Endothelial cell of umbilical vein (primary cell): ENCODE results near the gene EDC3. TPM values are rescaled to one million over a fixed set of nuclear protein-coding genes. Genes with fewer than 3 reads are reported as not detected.
A peak's percentile ranks its signal among the peaks of the same experiment; 100 is the strongest.

Experiments
- BruUV-seq: library from RNA; stranded (reverse); fragments of 400-500 nt; replicated peaks from 2 replicates; lab custom pipeline; 2021; lab: Mats Ljungman, UMichigan
- CTCF ChIA-PET: fragments of 300-600, 350-600 bp; sonication (Branson Sonifier 250); formaldehyde crosslinking; loops from one replicate; lab custom pipeline; 2021; ENCODE audit warnings: antibody characterized with exemption, inconsistent platforms; lab: Charles Lee
- POLR2A ChIA-PET: fragments of 300-600, 350-600 bp; sonication (Branson Sonifier 250); formaldehyde crosslinking; loops from one replicate; lab custom pipeline; 2021; ENCODE audit warnings: antibody characterized with exemption, inconsistent platforms; lab: Charles Lee
- DNase-seq: peaks from one replicate; pipeline ENCODE4 v3.0.0-alpha.2; 2011; ENCODE audit warnings: low read depth, low spot score
- FAIRE-seq: peaks from 2 replicates; lab custom pipeline; 2011; peaks lifted over from hg19 to GRCh38; lab: Jason Lieb, UNC
- H2AFZ ChIP-seq: 2 replicates; pipeline ENCODE4 v1.6.0; 2012; ENCODE audit warnings: low read depth, low read length, control low read depth, inconsistent platforms
- H3K27ac ChIP-seq: 2 replicates; pipeline ENCODE4 v1.5.1; 2011; ENCODE audit warnings: low read depth, mild to moderate bottlenecking, control low read depth, low read length, moderate library complexity; ENCODE audit not compliant: insufficient read depth
- H3K27me3 ChIP-seq, 2 experiments: 2 replicates each; pipeline versions ENCODE4 v1.6.0 to v1.6.1; 2011; ENCODE audit warnings: low read length in 2 of 2, mixed read lengths in 1 of 2; ENCODE audit not compliant: control insufficient read depth in 2 of 2, insufficient read depth in 2 of 2
- H3K36me3 ChIP-seq, 2 experiments: 2 replicates in 1 of 2; 3 replicates in 1 of 2; pipeline ENCODE4 v1.5.1; 2011; ENCODE audit warnings: low read length in 2 of 2, mild to moderate bottlenecking in 1 of 2, moderate library complexity in 1 of 2; ENCODE audit not compliant: control insufficient read depth in 2 of 2, insufficient read depth in 2 of 2; ENCODE audit errors: extremely low read depth in 1 of 2
- H3K4me1 ChIP-seq: 3 replicates; pipeline ENCODE4 v1.5.1; 2011; ENCODE audit warnings: mild to moderate bottlenecking, low read length; ENCODE audit not compliant: control insufficient read depth, insufficient read depth; ENCODE audit errors: extremely low read depth
- H3K4me2 ChIP-seq: 2 replicates; pipeline ENCODE4 v1.6.1; 2011; ENCODE audit warnings: low read length, control low read depth, mixed read lengths; ENCODE audit not compliant: insufficient read depth
- H3K4me3 ChIP-seq, 3 experiments: fragments of 200-600 bp in 1 of 3; sonication (generic), shearing (Covaris generic) in 1 of 3; replicated peaks in 1 of 3; 2 replicates each; pipeline ENCODE4 v1.5.1; 2011 to 2016; ENCODE audit warnings: control low read depth in 3 of 3, low read length in 3 of 3, mild to moderate bottlenecking in 2 of 3, inconsistent platforms in 1 of 3, low read depth in 1 of 3, moderate library complexity in 1 of 3; ENCODE audit not compliant: insufficient read depth in 1 of 3
- H3K79me2 ChIP-seq: 2 replicates; pipeline ENCODE4 v1.6.0; 2012; ENCODE audit warnings: low read length, inconsistent platforms; ENCODE audit not compliant: control insufficient read depth, insufficient read depth
- H3K9ac ChIP-seq: replicated peaks from 2 replicates; pipeline ENCODE3; 2011; ENCODE audit warnings: low read length, control low read depth; ENCODE audit not compliant: insufficient read depth; ENCODE audit errors: extremely low read depth
- H3K9me1 ChIP-seq: replicated peaks from 3 replicates; pipeline ENCODE4 v1.6.0; 2011; ENCODE audit warnings: mild to moderate bottlenecking, low read length; ENCODE audit not compliant: control insufficient read depth, insufficient read depth; ENCODE audit errors: extremely low read depth
- H3K9me3 ChIP-seq: replicated peaks from 2 replicates; pipeline ENCODE4 v1.5.1; 2012; ENCODE audit warnings: low read length, inconsistent platforms; ENCODE audit not compliant: control insufficient read depth, insufficient read depth
- H4K20me1 ChIP-seq: replicated peaks from 2 replicates; pipeline ENCODE3; 2011; ENCODE audit warnings: mild to moderate bottlenecking, low read length; ENCODE audit not compliant: control insufficient read depth, insufficient read depth; ENCODE audit errors: extremely low read depth
- CTCF ChIP-seq, 2 donors: IDR thresholded peaks; 1 replicate in 1 of 2; 2 replicates in 1 of 2; pipeline ENCODE4 v1.5.1; 2011; ENCODE audit warnings: low read length in 2 of 2, mild to moderate bottlenecking in 2 of 2, moderate library complexity in 2 of 2, control low read depth in 1 of 2, inconsistent platforms in 1 of 2, low read depth in 1 of 2; ENCODE audit not compliant: insufficient read depth in 1 of 2; ENCODE audit errors: extremely low read depth in 1 of 2
- EZH2 ChIP-seq: IDR thresholded peaks from 2 replicates; pipeline ENCODE4 v1.6.1; 2012; ENCODE audit warnings: borderline replicate concordance, low read depth, mild to moderate bottlenecking, moderate library complexity, low read length, inconsistent platforms; ENCODE audit not compliant: severe bottlenecking
- FOS ChIP-seq: IDR thresholded peaks from 2 replicates; pipeline ENCODE4 v1.6.1; 2011; ENCODE audit warnings: mild to moderate bottlenecking, low read length, moderate library complexity, borderline replicate concordance; ENCODE audit not compliant: insufficient read depth
- GATA2 ChIP-seq: IDR thresholded peaks from 2 replicates; pipeline ENCODE4 v1.7.0; 2011; ENCODE audit warnings: low read depth, mild to moderate bottlenecking, moderate library complexity, mixed read lengths, low read length; ENCODE audit not compliant: insufficient read length, insufficient read depth
- JUN ChIP-seq: IDR thresholded peaks from 2 replicates; pipeline ENCODE4 v1.6.1; 2011; ENCODE audit warnings: borderline replicate concordance, low read depth; ENCODE audit not compliant: insufficient read length, insufficient read depth
- MAX ChIP-seq: IDR thresholded peaks from 2 replicates; pipeline ENCODE4 v1.6.1; 2011; ENCODE audit not compliant: insufficient read depth, insufficient read length
- MYC ChIP-seq: IDR thresholded peaks from one replicate; pipeline ENCODE4 v1.6.1; 2011; ENCODE audit warnings: mild to moderate bottlenecking, low read depth, low read length
- POLR2A ChIP-seq: IDR thresholded peaks from 2 replicates; pipeline ENCODE4 v1.6.1; 2012; ENCODE audit warnings: low read depth, mild to moderate bottlenecking, control low read depth, low read length
- POLR2AphosphoS5 ChIP-seq: IDR thresholded peaks from 2 replicates; pipeline ENCODE4 v1.6.1; 2012; ENCODE audit warnings: low read depth, mild to moderate bottlenecking, control low read depth, low read length, moderate library complexity; ENCODE audit not compliant: insufficient read depth
- dilution Hi-C: fragments of 300-500 bp; cut with MboI; formaldehyde crosslinking; loops from one replicate; pipeline ENCODE4 v1.15.0; 2019; ENCODE audit warnings: low sequenced_read_pairs; ENCODE audit not compliant: extremely low pct_ligation_motif_present
- intact Hi-C: fragments of 100-400 bp; cut with micrococcal nuclease; formaldehyde crosslinking; loops from one replicate; pipeline ENCODE4 v1.10.0; 2022
- polyA plus RNA-seq, 4 experiments: library from polyadenylated mRNA; depleted of rRNA in 3 of 4; stranded (reverse) in 3 of 4; unstranded in 1 of 4; fragments of >200 nt; gene quantifications; 2 replicates each; pipeline versions ENCODE4 v1.2.1 to v1.2.3, GENCODE V29; 2011 to 2012; ENCODE audit warnings: missing spikeins in 1 of 4
- total RNA-seq: library from RNA; stranded (reverse); gene quantifications from 2 replicates; pipeline ENCODE4 v1.2.3, GENCODE V29; 2021

The EDC3 gene
- total and polyA plus RNA-seq, 2 donors (not counting 3 experiments of a cell fraction or from before 2014, with no cell fraction given) = 55.9 to 56.5 TPM

- ChIA-PET POLR2A (no interaction called here), CTCF (interaction anchor here (0.7 to 8.4 kb wide), 5 partner anchors 14 to 162 kb away, joined by 3 to 82 read pairs (median 4); no protein-coding TSS in a partner anchor)
- H3K36me3 ChIP-seq = peaks cover 20 to 44% of the 10 kb centered on the region in 2 experiments
- no peak overlapping the region for H2AFZ ChIP-seq
- no peak overlapping the region for H3K27ac ChIP-seq
- intact Hi-C loops (no loop called here), dilution Hi-C loops (no loop called here)
- TF ChIP-seq MYC (no peak), POLR2AphosphoS5 (no peak), JUN (no peak)
- H3K9me1 ChIP-seq = no peaks in the 10 kb centered on the region
- FAIRE-seq = no peak
- DNase-seq = no peak
- H3K9ac ChIP-seq = no peak overlapping the region
- H3K9me3 ChIP-seq = no peaks in the 10 kb centered on the region
- peaks cover 8% of the 10 kb centered on the region for H4K20me1 ChIP-seq
- H3K27me3 ChIP-seq = no peaks in the 10 kb centered on the region
- no TSS peak for BruUV-seq
- peaks cover 60% of the 10 kb centered on the region for H3K79me2 ChIP-seq
- peaks cover 9% of the 10 kb centered on the region for H3K4me1 ChIP-seq
- no peak overlapping the region for H3K4me2 ChIP-seq
- no peak overlapping the region for H3K4me3 ChIP-seq
Measured at GRCh38 chr15:74618841-74619596, 76.8 kb downstream of the EDC3 start.

- CTCF ChIA-PET = interaction anchor here (0.9 to 8.4 kb wide), 9 partner anchors 16 to 244 kb away, joined by 3 to 82 read pairs (median 4); partner anchors contain the start of gene ARID3B
- H4K20me1 ChIP-seq = peaks cover 6% of the 10 kb centered on the region
Measured at GRCh38 chr15:74616996-74617395, 78.8 kb downstream of the EDC3 start.

More at GRCh38 chr15:74616996-74617395, 78.8 kb downstream of the EDC3 start:
- Histone ChIP-seq H3K27me3 (no peaks in the 10 kb centered on the region), H3K4me2 (peak overlapping the region; percentile 78), H3K9ac (peak overlapping the region; percentile 98), H3K4me3 (peak overlapping the region in 2 of 3 experiments; percentile 91 to 93), H3K27ac (no peak overlapping the region), H3K4me1 (peaks cover 9% of the 10 kb centered on the region), H2AFZ (no peak overlapping the region), H3K36me3 (peaks cover 6 to 25% of the 10 kb centered on the region in 2 experiments), H3K79me2 (peaks cover 50% of the 10 kb centered on the region), H3K9me1 (no peaks in the 10 kb centered on the region), H3K9me3 (no peaks in the 10 kb centered on the region)
- intact Hi-C loops (no loop called here), dilution Hi-C loops (no loop called here)
- no TSS peak for BruUV-seq
- TF ChIP-seq MAX = no peak
- no peak for TF ChIP-seq MYC
- TF ChIP-seq FOS = no peak
- TF ChIP-seq JUN = no peak
- TF ChIP-seq POLR2AphosphoS5 = no peak
- no peak for TF ChIP-seq CTCF (IDR thresholded peaks at IDR 0.05; ENCODE audit: extremely low read depth in 1 of 2, insufficient read depth in 1 of 2, low read depth in 1 of 2, low read length in 2 of 2)
- TF ChIP-seq GATA2 = no peak
- TF ChIP-seq POLR2A = no peak
- TF ChIP-seq EZH2 = no peak
- DNase-seq (no peak), FAIRE-seq (no peak)
- POLR2A ChIA-PET = interaction anchor here (0.6 to 2.7 kb wide), 3 partner anchors 19 to 155 kb away, joined by 3 to 8 read pairs (median 3); partner anchors contain the start of gene ARID3B
